GM18868 (cell line): ENCODE measurements around the gene NKAIN2.
A peak's percentile ranks its signal among the peaks of the same experiment; 100 is the strongest.

Experiments
- ATAC-seq: cut with Tn5 transposase; IDR thresholded peaks from one replicate; pipeline ENCODE4 v1.9.1; 2021; ENCODE audit warnings: mild to moderate bottlenecking, moderate library complexity; ENCODE audit not compliant: unreplicated experiment

NKAIN2 gene

DNA sequence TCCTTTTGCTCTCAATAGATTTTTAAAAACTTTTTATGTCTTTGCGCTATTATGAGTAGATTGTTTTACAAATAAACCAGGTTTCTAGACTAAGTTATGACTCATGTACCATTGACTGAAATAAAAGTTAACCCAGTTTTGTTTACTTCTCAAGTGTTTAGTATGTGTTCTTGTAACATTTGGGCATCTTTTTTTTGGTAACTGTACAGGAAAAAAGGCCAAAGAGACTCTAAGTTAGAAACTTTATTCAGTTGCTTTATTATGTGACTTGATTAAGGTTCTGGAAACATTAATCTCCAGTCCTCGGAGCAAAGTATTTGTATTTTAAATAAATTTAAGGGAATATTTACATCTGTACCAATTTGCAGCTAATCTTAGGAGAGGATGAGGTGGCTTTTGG, 2.9 kb downstream of the NKAIN2 start:
- no peak for ATAC-seq

GRCh38 chr6:123808556-123808955, 4.9 kb downstream of the NKAIN2 start:
- no peak for ATAC-seq

GRCh38 chr6:123810214-123810613, 6.5 kb downstream of the NKAIN2 start:
- no peak for ATAC-seq

GRCh38 chr6:123810948-123811347, 7.3 kb downstream of the NKAIN2 start:
- no peak for ATAC-seq

- no peak for ATAC-seq
These were observed 7.7 kb downstream of the NKAIN2 start for GRCh38 chr6:123811378-123811777.

DNA sequence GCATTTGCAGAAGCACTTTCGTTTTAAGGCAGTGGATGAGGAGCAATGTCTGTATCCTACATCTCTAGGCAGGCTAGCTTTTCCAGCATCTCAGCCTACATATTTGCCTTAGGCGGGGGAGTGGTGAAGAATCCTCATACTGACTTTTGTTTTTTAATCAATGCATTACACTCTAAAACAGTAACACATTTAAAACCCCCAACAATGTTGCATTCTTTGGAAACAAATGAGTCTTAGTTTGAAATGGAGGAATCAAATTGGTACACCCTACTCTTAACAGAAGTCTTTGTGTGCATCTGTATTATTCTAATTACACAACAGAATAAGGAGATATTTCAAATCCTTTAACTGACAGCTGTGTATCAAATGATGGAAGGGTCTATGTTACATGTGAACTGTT, 9.0 kb downstream of the NKAIN2 start:
- ATAC-seq: no peak

- no peak for ATAC-seq
These were observed 17.4 kb downstream of the NKAIN2 start for GRCh38 chr6:123821112-123821511.

- ATAC-seq: no peak
These were observed 25.8 kb downstream of the NKAIN2 start for GRCh38 chr6:123829302-123829953.

DNA sequence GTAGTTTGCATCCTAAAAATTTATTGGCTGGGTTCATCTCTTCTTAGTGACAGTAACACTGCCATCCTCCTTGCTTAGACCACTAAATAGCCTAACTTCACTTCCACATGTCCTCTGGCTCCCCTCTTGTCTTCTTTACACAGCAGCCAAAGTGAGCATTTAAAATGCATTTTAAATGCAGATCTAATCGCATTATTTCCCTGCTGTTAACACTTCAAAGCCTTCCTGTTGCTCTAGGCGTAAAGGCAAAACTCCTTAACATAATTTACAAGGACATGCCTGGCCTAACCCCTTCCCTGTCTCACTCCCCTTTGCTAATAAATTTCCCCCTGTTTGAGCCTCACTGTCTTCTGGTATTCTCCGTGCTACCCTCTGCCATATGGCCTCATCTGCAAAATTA, 26.5 kb downstream of the NKAIN2 start:
- ATAC-seq: no peak

- no peak for ATAC-seq
These were observed 35.0 kb downstream of the NKAIN2 start for GRCh38 chr6:123838505-123839234.

- ATAC-seq: no peak
These were observed 37.6 kb downstream of the NKAIN2 start for GRCh38 chr6:123841067-123841896.

GRCh38 chr6:123844011-123844410, 40.3 kb downstream of the NKAIN2 start:
- no peak for ATAC-seq

- ATAC-seq: no peak
These were observed 44.7 kb downstream of the NKAIN2 start for GRCh38 chr6:123848347-123848746.

DNA sequence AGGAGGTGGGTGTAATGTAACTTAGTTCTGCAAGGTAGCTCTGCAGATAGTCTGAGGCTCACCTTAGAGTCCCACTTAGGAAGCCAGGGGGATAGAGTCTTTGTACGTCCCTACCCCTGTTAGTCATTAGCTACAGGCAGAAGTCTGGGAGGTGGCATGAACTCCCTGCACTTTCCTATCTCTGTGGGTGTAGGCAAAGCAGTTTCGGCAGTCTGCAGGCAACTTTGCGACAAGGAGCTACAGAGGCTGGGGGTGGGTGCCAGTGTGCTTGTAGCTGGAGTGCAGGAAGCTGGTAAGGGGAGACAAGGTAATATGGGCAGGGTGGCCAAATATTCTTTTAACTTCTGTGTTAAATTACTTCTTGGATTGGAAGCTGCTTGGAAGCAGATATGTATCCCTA, 45.7 kb downstream of the NKAIN2 start:
- no peak for ATAC-seq

DNA sequence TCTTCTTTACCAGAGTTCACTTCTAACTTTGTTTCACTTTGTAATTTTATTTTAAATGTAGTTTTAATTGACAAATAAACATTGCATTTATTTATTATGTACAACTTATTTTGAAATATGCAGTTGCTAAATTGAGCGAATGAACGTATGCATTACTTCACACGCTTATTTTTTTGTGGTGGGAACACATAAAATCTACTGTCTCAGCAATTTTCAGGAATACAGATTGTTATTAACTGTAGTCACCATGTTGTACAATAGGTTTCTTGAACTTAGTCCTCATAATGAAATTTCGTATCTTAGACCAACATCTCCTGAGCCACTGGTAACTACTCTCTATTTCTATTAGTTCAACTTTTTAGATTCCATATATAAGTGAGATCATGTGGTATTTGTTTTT, 46.9 kb downstream of the NKAIN2 start:
- ATAC-seq: no peak

DNA sequence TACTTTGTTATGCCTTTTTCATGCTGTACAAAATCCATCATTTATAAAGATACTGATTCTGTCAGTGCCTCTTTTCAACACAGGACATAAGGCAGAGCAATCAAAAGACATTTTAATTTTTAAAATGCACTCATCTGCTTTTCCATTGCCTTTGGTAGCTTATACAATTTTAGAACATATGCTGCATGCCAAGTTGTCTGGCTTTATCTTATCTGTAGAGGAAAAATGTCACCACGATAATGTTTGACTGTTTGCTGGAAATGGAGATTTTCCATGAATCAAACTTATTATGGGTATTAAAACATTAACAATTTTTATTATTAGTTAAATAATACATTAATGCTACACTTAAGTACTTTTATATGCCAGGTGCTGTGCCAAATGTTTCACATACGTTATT, 50.5 kb downstream of the NKAIN2 start:
- ATAC-seq: no peak

DNA sequence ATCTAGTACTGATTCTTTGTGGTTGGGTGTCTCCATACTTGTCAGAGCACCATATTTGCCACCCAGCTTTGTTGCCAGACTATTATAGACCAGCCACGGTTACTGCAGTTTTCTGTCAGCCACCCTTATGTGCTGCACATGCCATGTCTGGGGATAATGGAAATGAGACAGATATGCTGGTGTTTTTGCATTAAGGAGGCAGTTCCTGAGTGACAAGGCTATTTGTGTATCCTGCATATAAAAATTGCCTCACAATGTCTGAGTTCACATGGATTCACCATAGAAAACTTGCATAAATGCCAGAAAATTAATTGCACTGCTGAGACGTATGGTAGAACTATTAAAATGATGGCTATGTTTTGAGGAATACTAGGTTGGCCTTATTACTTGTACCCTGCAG, 51.8 kb downstream of the NKAIN2 start:
- ATAC-seq: no peak

GRCh38 chr6:123859291-123859690, 55.6 kb downstream of the NKAIN2 start:
- no peak for ATAC-seq

DNA sequence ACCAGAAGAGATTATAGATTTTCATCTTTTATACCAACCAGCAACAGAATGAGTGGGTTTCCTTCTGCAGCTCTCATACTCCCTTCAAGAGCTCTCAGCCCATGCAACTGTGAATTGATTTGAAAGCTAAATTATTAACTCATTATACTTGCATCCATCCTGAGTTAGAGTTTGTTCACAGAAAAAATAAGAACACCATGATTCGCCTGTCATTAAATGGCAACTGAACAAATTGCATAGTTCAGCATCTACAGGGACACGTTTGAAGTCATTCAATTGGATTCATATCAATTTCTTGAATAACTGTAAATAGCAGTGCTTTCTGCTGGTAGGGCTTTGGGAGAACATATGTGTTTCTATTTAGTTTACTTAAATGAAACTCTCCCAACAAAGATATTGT, 65.7 kb downstream of the NKAIN2 start:
- ATAC-seq: no peak

DNA sequence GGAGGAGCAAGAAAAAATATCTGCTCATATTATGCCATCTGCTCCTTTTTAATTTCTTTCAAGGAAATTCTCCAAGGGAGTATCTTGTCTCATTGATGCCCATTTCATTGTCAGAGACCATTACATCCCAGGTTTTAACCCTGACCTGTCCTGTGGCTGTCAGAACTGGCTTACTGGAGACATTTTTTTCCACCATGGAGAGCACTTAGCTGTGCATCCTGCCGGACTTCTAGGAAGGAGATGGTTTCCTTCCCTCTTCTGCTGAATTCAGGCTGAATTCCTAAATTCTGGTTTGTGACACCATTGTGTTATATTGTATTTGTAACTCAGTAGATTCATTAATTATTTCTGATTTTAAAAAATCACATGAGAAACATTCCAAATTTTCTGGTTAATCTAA, 70.3 kb downstream of the NKAIN2 start:
- no peak for ATAC-seq

DNA sequence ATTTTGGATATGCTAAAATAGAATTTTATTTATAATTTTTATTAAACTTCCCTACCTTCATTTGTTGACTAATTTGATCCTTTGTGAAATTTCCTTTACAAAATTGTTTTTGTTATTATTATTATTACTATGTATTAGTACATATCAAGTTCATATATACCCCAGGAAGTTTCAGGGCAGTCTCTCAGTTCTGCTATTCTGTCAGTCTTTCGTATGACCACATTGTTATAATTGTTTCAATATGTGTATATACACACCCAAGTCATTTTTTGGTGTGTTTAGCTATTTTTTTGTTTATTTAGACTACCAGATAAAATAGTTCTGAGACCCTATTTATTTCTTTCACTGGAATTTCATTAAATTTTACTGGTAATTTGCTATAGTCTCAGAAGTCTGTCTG, 72.1 kb downstream of the NKAIN2 start:
- ATAC-seq: peak; percentile 54

- peak; percentile 86 for ATAC-seq
These were observed 76.1 kb downstream of the NKAIN2 start for GRCh38 chr6:123879749-123880148.
